ENCODE data around the gene NMNAT3.

- TF ChIP-seq CTCF (IDR thresholded peaks at IDR 0.05) (no peak), POLR2A (IDR thresholded peaks at IDR 0.05) (no peak), EP300 (IDR thresholded peaks at IDR 0.05) (no peak)
Observed at GRCh38 chr3:139636511-139636910, 41.3 kb downstream of the NMNAT3 start.
